Right ventricle myocardium inferior (tissue), 1 donor: ENCODE results near the gene RNLS. TPM values are rescaled to one million over a fixed set of nuclear protein-coding genes. Genes with fewer than 3 reads are reported as not detected.

ENCODE experiments used
- ATAC-seq: fragments of 200-7000 bp; cut with Tn5 transposase; one replicate; pipeline ENCODE4 v1.9.1; 2020; ENCODE audit warnings: mild to moderate bottlenecking, moderate library complexity
- DNase-seq: peaks from one replicate; pipeline ENCODE4 v3.0.0; 2021; ENCODE audit errors: missing footprints
- intact Hi-C: fragments of 100-400 bp; cut with DNase I; formaldehyde crosslinking; loops from one replicate; pipeline ENCODE4 v1.11.0; 2022
- total RNA-seq: library from RNA; stranded (reverse); fragmentation: NEBNext Ultra II Directional; extraction: Animal tissue kit (Norgen Biotek cat#: 25700); gene quantifications from one replicate; pipeline ENCODE4 v1.2.1, GENCODE V29; 2021
- donor health status: DM: no; HTN: yes; CAD: no; lungs with severe emphysema.

Gene RNLS
- total RNA-seq, 1 donor from 2014 or later = 20.6 TPM

- ATAC-seq = no peak
- intact Hi-C loops = no loop called here
- no peak for DNase-seq
Observed at GRCh38 chr10:88461426-88461825, 121.7 kb downstream of the RNLS start.

DNA sequence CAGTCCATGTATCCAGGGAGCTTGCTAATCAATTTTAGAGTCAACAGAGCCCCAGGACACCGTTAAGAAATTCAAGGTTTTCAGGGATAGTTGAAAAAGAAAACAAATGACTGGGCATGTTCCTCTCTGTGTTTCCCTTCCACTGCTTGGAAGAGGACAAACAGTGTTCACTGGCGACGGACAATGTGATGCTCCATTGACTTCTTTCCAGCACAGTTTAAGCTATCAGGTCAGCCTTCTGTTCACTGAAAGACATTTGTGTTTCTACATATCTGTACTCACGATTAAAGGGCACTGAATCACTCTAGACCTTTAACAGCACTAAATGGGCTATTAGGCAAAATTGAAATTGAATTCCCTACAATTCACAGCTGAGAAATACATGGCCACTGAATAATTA lies 123.6 kb downstream of the RNLS start:
- DNase-seq (no peak), ATAC-seq (peak; percentile 37)
- intact Hi-C loops = no loop called here

GRCh38 chr10:88458209-88458608 lies 124.9 kb downstream of the RNLS start:
- DNase-seq (no peak), ATAC-seq (no peak)
- intact Hi-C loops = no loop called here

DNA sequence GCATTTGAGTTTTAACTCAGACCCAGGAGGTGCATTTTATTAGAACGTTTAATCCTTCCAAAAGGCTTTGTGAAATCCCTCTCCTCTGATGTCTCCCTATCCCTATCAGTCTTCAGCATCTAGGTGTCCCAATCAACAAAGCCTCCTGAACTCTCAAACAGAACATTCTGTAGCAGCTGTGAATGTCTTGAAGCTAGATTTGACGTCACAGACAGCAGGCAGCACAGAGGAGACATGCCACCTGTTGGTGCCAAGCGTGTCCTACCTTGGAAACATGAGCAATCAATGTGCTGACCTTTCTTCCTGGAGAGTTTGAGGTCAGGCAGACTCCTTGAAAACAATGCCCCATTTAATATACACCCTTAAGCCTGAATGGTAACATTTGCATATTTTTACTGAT lies 125.5 kb downstream of the RNLS start:
- DNase-seq (no peak), ATAC-seq (no peak)
- intact Hi-C loops = no loop called here

DNA sequence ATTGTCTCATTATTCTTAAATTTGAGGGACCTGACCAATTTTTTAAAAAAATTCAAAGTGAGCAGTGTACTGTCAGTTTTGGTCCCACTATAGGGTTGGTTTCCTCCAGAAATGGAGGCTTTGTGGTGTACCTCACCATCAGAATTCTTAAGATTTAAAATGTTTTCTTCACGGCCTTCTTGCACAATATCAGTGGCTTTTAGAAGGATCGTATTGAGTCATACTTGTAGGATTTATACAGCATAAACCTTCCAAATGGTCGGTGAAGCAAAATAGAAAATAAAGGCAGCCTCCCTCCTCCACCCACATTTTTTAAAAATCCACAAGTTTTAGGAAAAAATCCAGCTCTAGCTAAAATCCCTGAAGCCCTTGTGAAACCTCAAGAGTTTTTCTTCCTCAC lies 126.4 kb downstream of the RNLS start:
- intact Hi-C loops = no loop called here
- DNase-seq (no peak), ATAC-seq (no peak)

DNA sequence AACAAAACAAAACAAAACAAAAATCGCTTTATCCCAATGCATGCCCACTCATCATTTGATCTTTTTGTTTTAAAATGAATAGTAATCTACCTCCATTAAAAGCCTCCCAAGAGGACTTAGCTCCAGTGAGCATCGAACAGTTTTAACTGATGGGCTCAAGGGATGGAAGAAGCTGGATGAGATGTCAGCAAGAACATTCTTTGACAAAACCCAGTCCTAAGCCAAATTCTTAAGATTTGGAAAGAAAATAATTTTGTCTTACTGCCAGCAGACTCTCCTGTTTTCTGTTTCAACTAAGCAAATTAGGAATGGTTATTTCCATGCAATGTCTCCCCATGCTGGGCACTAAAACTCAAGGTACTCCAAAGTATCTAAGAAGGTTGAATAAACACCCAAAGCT lies 127.3 kb downstream of the RNLS start:
- no peak for DNase-seq
- peak; percentile 55 for ATAC-seq
- intact Hi-C loops = no loop called here

DNA sequence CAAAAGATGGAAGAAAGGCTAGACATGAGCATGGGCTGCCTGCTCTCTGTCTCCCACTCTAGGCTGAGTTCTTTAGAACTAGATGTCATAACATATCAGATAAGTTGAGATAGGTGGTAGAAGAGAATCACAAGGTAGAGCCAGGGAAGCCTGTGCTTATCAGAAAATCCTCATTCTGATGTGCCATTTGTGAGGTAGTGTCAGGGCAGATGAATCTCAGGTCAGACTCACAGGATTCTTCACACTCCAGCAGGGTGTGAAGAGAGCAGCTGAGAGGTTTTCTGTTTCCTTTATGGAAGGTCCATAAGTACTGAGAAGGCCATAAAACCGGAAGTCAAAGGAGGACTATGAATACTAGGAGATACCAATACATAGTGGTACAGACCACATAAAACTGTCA lies 132.9 kb downstream of the RNLS start:
- no peak for ATAC-seq
- intact Hi-C loops = no loop called here
- DNase-seq = no peak

DNA sequence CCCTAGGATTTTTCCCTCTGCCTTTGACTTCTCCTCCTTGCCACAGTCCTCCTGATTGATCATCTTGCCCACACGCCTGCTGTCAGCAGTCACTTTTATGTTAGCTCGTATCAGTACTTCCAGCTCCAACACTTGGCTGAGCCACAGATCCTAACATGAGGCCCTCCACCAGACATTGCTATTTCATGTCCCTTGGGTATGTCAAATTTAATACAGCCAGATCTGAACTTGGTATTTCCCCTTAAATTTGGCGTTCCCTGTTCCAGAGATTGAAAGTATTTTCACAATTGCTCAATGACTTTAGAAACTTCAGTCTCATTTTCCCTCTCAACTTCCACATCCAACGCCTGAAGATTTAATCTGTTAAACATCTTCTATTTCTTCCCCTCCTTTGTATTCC lies 140.4 kb downstream of the RNLS start:
- peak; percentile 50 for DNase-seq
- peak; percentile 81 for ATAC-seq
- intact Hi-C loops = no loop called here

DNA sequence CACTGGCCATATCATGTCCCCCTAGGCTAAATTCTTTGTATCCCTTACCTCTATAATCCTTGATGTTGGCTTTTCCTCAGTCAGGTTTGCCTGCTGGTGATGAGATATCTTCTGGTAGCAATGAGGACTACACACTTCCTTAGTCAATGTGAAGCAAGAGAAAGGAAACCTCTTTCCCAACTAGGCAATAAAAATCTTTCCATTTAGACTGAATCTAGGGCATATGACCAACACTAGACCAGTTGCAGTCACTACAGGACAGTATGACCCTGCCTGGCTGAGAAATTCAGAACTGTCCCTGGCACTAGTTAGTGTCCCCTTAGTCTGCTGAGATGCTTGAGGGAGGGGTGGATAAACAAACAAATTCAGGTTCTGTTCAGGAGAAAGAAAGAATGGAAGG lies 142.6 kb downstream of the RNLS start:
- intact Hi-C loops = no loop called here
- DNase-seq (no peak), ATAC-seq (no peak)

- no peak for ATAC-seq
- no peak for DNase-seq
- intact Hi-C loops = no loop called here
Observed at GRCh38 chr10:88439932-88440331, 143.2 kb downstream of the RNLS start.

DNA sequence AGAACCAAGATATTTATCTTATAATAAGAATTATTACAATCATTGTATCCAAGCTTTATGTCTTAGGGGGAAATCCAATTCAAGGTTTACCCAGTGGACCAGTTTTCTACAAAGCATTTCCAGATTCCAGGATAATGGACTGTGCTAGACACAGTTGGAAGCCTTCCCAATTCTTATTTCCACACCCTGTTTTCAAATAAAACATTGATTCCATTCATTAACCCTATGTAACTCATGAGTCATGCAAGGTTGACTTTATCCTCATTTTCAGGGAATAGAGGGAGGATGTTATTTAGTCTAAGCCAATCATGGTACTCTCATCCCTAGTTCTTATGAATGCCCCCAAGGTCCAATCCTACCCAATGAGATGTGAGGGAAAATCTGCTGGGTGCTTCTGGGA lies 145.7 kb downstream of the RNLS start:
- intact Hi-C loops = no loop called here
- DNase-seq = no peak

GRCh38 chr10:88433565-88434186 lies 149.4 kb downstream of the RNLS start:
- ATAC-seq = peak; percentile 54
- DNase-seq = no peak
- intact Hi-C loops = no loop called here

More for the DNA sequence above, 145.7 kb downstream of the RNLS start:
- no peak for ATAC-seq

- ATAC-seq (no peak), DNase-seq (no peak)
- intact Hi-C loops = no loop called here
Observed at GRCh38 chr10:88431103-88431502, 152.0 kb downstream of the RNLS start.

DNA sequence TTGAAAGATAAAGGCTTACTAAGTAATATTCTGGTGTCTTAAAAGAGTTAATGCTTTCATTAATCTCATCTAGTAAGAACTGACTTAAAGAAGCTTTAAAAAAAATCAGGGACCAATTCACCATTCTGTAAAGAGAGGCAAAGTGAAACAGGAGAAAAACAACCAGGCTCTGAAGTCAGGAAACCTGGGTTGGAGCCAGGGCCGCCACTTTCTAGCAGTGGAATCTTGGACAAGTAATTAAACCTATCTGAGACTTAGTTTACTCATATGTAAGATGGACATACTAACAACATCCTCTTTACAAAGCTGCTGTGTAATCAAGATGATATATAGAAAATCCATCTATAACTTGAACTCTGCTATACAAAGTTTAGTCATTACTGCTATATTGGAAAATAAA lies 154.1 kb downstream of the RNLS start:
- DNase-seq = no peak
- intact Hi-C loops = no loop called here
- no peak for ATAC-seq

GRCh38 chr10:88428442-88428841 lies 154.7 kb downstream of the RNLS start:
- ATAC-seq (peak; percentile 65), DNase-seq (no peak)
- intact Hi-C loops = no loop called here

- no peak for DNase-seq
- ATAC-seq = no peak
- intact Hi-C loops = no loop called here
Observed at GRCh38 chr10:88427024-88427423, 156.1 kb downstream of the RNLS start.

DNA sequence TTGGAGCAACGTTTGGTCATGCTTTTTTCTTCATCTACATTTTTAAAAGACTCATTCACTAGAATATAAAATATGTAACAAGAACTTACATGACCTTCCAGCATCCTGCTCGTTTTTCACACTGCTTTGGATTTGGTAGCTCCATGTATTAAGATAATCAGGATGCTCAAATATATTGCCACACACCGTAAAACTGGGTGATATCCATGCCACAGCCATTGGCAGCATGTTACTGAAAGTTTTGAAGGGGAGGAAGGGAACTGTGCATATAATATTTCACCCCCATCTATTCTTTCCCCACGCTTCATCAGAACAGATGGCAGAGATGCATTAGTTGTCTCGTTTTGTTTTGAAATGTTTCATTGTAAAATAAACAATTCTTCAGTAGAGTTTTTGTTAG lies 158.2 kb downstream of the RNLS start:
- ATAC-seq (no peak), DNase-seq (no peak)
- intact Hi-C loops = no loop called here

DNA sequence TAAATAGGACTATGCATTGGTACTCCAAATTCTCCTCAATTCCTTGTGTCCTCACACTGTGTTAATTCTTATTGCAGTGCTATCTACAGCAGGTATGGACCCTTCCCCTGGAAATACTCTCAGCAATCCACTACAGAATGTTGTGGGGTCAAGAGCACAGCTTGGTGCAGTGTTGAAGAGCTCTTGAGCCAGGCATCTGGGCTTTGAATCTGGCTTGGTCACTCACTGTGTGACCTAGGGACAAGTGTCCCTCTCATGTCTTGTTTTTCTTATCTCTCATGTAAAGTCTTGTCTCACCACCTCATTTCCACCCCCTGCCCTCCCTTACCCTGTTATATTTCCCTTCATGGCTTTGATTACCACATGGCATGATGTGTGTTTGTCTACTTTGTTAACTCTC lies 159.4 kb downstream of the RNLS start:
- intact Hi-C loops = no loop called here
- no peak for DNase-seq
- ATAC-seq = no peak

DNA sequence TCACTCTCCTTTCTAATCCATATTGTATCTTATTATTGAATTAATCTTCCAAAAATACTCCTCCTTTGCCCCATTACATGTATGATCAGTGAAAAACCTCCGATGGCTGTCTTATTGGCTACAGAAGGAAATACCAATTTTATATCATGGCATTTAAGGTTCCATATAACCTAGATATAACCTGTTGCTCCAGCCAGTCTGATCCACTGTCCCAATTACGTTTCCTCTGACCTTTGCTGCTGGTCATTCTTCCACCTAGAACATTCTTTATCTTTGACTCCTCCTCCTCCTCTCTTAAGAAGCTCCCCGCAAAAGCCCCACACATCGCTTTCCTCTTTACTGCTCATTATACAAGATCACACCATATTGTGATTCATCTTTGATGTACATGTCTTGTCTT lies 161.5 kb downstream of the RNLS start:
- intact Hi-C loops = no loop called here
- ATAC-seq (no peak), DNase-seq (no peak)

DNA sequence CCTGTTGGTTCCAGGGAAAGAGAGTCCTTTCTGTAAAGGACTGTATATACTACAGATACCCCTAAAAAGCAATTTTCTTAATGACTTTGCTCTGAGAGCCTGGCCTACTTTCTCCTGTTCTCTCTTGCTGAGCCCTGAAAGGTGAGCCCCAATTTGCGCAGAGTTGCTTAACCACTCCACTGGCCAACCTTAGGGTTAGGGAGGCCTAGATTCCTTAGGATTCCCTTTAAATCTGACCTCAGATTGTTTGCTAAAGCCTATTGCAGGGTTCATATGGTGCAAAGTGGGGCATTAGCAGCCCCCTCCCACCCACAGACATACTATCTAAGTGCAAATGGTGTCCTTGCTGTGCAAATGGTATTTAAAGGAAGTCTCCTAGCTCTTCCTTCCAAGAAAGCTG lies 164.2 kb downstream of the RNLS start:
- no peak for ATAC-seq
- DNase-seq = no peak
- intact Hi-C loops = no loop called here

DNA sequence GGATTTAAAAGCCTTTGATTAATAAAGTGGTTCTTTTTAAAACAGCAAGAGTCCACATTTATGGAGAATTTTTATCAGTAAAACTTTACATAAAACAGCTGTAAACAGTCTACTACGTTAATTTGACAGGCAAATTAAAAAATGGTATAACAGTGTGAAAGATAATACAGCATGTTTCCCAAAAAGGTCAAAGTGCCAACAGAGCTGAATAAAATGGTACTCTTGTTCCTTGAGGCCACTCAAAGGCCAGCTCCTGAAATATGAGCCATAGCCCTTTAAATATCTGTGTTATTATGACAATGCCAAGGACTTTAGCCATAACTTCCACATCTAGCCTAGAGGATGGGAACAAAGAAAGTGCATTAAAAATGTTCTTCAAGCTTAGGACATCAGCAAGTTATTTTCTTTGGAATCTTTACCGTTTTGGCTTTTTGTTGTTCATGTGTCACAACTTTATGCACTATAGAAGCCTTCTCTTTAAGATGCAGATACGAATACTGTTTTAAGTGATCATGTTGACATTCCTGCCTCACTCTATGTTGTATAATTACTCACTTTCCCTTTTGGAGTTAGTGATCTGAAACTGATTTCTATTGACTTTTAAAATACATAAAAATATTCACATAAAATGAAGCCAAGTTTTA lies 165.6 kb downstream of the RNLS start:
- ATAC-seq (no peak), DNase-seq (no peak)
- intact Hi-C loops = no loop called here
